Stimulated activated CD8-positive, alpha-beta memory T cell treated with anti-CD3 and anti-CD28 coated beads, Interleukin-7, amount 100 ng/mL, for 4 hours (primary cell): ENCODE data around the gene LRTM2.

Experiments used
- DNase-seq, 2 donors: peaks; one replicate each; pipeline ENCODE4 v3.0.0-alpha.2; 2020; ENCODE audit warnings: low read depth in 2 of 2

Gene LRTM2

GRCh38 chr12:1820191-1820895, at the start of gene LRTM2:
TSS of gene LRTM2 (plus strand) at chr12:1820565. CDS start at chr12:1828149, 7,584 bp downstream.
- no peak for DNase-seq

GRCh38 chr12:1773937-1774655, 46.3 kb upstream of the LRTM2 start:
- DNase-seq = no peak

GRCh38 chr12:1776170-1776921, 44.0 kb upstream of the LRTM2 start:
- no peak for DNase-seq

GRCh38 chr12:1777798-1778197, 42.6 kb upstream of the LRTM2 start:
- no peak for DNase-seq

GRCh38 chr12:1778911-1779310, 41.5 kb upstream of the LRTM2 start:
- DNase-seq = no peak

GRCh38 chr12:1779783-1780182, 40.6 kb upstream of the LRTM2 start:
- no peak for DNase-seq

GRCh38 chr12:1781772-1782171, 38.6 kb upstream of the LRTM2 start:
- DNase-seq = no peak

- DNase-seq = no peak
These were observed 38.1 kb upstream of the LRTM2 start for GRCh38 chr12:1782215-1782614.

- DNase-seq = no peak
These were observed 32.7 kb upstream of the LRTM2 start for GRCh38 chr12:1787714-1788113.

GRCh38 chr12:1790444-1790843, 29.9 kb upstream of the LRTM2 start:
- DNase-seq = no peak

- peak; percentile 46 to 52 for DNase-seq
These were observed 29.1 kb upstream of the LRTM2 start for GRCh38 chr12:1791104-1791841.

- DNase-seq = no peak
These were observed 28.0 kb upstream of the LRTM2 start for GRCh38 chr12:1792406-1792805.

- DNase-seq = no peak
These were observed 26.7 kb upstream of the LRTM2 start for GRCh38 chr12:1793426-1794210.

- no peak for DNase-seq
These were observed 25.8 kb upstream of the LRTM2 start for GRCh38 chr12:1794440-1795090.

GRCh38 chr12:1795221-1795784, 25.1 kb upstream of the LRTM2 start:
- no peak for DNase-seq

GRCh38 chr12:1795785-1796514, 24.4 kb upstream of the LRTM2 start:
- DNase-seq = peak; percentile 84 to 92

GRCh38 chr12:1796515-1797010, 23.8 kb upstream of the LRTM2 start:
- peak in 1 of 2 donors; percentile 30 for DNase-seq

- DNase-seq = peak; percentile 25 to 54
These were observed 23.1 kb upstream of the LRTM2 start for GRCh38 chr12:1797011-1797901.
